Stimulated activated CD8-positive, alpha-beta memory T cell treated with anti-CD3 and anti-CD28 coated beads, Interleukin-15, amount 100 ng/mL, for 4 hours (primary cell): ENCODE measurements around the gene CHIC1.
"Not testable (repeated sequence)": the region's sequence is repeated elsewhere in the genome, so short reads cannot be mapped to it uniquely, and the experiment has no call there.

Experiments
- DNase-seq, 2 donors: peaks; one replicate each; pipeline ENCODE4 v3.0.0-alpha.2; 2020; ENCODE audit warnings: low read depth in 2 of 2

The CHIC1 gene

DNA sequence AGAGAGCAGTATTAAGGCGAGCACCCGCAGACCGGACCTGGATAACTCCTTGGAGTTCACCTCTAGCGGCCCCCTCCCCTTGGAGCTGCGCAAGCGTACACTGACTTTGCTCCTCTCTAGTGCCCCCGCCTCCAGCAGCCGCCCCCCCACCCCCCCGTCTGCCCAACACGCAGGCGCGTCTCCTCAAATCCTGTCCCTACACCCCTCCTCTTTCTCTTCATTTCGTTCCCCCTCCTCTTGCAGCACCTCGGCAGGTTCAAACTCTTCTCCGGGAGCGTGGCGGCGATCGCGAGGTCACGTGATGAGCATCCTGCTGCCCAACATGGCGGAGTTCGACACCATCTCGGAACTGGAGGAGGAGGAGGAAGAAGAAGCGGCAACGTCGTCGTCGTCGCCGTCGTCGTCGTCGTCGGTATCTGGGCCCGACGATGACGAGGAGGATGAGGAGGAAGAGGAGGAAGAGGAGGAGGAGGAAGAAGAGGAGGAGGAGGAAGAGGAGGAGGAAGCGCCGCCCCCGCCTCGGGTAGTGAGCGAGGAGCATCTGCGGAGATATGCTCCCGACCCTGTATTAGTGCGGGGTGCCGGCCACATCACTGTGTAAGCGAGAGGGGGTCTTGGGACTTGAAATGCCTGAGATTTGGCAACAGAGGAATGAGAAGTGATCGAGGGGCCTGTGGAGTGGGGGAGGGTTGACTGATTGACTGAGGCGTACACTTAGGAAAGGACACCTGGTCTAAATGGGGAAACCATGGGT is at the start of gene CHIC1:
Gene CHIC1, plus strand, starts transcription at position 214 of the 754 bp plus-strand sequence. Its CDS starts 88 bp downstream, at position 302.
- peak; percentile 32 to 41 for DNase-seq

DNA sequence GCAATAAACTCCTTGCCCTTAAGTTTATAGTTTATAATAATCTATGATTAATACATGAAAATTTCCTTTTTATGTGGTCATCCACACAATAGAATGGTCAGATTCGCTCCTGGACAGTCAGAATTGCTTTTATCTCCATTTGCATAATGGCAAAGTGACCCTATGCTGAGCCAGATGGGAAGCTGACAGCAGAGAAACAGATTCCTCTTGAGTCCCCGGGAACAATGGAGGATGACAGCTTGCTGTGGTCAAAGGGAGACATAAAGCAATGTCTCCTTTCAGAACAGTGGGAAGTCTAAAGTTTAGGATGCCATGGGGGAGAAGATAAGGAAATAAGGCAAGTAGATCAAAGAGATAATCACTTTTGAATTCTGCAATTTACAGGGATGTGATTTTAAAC is 40.2 kb upstream of the CHIC1 start:
- DNase-seq: not testable (repeated sequence)

DNA sequence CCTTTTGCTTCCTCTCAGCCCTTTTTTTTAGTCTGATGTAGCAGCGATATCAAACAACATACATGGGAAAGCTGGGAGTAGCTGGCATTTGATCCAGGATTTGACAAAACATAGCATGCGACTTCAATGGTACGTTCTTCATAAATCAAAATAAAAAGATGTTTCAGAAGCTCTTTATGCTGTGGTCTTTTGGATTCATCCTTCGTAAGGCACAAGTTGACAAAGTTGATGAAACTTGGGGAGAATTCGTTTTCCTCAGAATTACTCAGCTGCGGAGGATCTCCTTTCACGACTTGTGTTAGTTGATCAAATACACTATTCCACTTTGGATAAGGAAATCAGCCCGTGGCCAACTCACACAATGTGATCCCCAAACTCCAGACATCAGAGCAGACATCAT is 38.1 kb upstream of the CHIC1 start:
- DNase-seq: no peak

DNA sequence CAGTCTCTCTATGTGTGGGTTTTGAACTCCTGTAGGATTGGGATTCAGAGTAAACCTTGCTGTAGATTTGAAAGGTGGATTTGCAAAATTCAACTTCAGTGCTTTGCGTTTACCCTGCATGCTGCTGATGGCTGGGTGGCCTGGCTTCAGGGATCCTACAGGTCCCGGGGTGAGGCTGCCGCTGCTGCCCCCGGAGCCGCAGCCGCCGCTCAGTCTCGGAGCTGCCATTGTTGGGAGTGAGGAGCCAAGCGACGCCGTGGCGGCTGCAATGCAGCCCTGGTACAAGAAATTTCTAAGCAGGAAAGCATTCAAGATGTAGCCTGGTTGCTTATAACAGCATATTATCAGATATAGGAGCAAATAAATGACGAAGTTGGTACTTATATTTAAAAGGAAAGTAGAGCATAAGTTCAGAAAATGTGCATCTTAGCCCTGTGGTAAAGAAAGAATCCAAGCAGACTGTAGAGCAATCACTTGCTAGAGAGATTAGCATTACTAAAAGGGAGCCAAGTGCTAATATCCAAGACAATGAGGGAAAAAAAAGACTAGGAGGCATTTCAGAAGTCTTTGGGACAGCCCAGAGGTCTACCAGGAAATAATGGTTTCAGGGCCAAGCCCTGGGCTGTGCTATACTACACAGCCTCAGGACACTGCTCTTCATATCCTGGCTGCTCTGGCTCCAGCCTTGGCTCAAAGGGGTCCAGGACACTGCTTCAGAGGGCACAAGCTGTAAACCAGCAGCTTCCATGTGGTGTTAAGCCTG is 36.9 kb upstream of the CHIC1 start:
- DNase-seq: no peak

DNA sequence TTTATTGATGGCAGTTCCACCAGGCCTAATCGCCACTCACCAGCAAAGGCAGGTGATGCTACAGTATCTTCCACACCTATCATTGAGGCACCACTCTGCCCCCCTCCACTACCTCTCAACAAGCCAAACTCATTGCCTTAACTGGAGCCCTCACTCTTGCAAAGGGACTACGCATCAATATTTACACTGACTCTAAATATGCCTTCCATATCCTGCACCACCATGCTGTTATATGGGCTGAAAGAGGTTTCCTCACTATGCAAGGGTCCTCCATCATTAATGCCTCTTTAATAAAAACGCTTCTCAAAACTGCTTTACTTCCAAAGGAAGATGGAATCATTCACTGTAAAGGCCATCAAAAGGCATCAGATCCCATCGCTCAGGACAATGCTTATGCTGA is 31.3 kb upstream of the CHIC1 start:
- DNase-seq: not testable (repeated sequence)

DNA sequence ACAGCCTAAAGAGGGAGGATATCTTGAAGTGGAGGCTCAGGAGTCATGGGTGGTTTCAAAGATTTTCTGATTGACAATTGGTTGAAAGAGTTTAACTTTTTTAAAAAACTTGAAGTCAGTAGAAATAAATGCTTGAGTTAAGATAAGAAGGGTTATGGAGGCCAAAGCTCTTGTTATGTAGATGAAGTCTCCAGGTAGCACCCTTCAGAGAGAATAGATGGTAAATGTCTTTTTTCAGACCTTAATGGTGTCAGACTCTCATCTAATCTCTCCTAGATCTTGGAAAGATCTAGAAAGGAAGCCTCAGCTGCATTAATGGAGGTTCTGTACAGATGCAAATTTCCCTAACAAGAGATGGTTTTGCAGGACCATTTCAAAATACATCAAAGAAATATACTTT is 6.8 kb upstream of the CHIC1 start:
- no peak for DNase-seq

DNA sequence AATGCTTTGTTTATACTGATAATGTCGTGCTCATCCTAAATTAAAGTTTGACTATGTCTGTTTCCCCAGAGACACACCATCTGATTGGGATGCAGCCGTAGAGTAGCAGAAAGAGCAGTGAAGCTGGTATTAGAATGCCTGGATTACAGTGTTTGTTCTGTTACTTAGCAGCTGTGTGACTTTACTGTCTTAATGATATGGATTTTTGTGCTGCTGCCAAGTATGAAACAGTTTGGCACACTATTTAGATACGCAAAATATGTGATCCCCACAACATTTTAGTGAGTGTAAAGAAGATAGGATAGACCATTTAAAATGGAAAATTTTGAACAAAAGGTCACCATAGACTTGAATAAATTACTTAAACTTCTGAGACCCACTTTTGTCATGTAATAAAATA is 1.2 kb upstream of the CHIC1 start:
- no peak for DNase-seq

DNA sequence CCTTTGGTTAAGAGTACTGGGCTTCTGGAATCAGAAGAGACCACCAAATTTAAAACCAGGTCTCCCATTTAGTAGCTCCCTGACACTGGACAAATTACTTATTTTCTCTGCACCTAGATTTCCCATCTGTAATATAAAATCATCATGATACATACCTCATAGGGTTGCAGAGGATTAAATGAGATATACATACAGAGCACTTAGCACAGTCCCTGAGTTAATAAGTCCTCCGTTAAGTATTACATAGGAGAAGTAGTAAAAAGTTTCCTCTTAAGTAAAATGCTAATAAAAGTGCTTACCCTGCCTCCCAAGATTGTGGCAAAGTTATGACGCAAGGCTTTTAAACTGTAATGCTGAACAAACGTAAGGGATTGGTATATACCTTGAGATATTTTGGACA is 539 bp upstream of the CHIC1 start:
- no peak for DNase-seq

DNA sequence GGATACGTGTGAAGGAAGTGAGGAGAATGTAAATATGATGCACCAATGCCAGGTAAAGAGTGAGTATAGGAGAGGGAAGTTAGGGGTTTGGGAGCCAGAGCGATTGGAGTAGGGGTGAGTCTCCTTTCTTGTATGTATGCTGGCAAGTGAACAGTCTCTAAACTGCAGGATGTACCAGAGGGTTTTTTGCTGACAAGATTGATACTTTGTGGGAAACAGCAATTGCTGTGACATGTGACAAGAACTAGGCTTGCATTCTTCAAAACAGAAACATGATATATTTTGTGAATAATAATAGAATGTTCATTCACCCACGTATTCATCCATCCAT is 706 bp downstream of the CHIC1 start:
- DNase-seq: no peak

DNA sequence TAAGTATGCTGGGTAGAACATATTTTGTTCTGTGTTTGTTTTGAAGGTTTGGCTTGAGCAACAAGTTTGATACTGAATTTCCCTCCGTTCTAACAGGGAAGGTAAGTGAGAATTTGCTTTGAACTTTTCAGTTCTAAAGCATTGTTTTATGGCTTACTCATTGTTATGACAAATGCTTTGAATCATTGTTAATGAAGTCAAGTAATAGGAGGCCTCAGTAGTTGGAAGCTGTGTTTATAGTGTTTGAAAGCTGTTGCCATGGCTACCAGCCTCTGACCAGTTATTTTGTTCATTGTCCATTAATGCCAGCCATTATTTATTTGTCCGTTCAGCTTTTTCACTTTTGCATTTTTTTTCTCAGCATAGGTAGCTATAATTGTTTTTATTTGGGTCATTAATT is 14.4 kb downstream of the CHIC1 start:
- no peak for DNase-seq

DNA sequence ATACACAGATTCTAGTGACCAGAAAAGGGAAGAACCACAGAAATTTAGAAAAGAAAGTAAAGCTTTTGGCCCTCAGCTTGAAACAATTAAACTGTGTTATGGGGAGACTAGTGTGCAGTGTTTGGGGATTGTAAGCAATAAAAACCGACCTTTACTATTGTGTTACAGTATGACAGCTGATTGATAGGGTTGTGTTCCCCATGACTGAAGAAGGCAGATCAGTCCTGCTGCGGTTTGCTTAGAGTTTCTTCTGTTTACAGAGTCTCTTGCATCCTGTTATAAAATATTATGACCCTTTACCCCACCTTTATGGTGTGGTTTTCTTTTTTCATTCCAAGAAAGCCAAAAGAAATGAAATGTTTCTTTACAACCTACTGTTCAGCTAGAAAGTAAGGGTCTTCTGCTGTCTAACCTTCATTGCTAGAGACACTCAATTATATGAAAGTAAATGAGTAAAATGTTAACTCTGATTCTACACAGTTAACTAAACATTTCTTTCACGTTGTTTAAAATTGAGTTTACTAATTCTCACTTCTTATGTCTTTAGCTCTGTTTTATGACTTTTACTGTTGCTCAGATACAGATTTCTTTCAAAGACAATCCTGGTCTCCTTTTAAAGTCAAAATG is 18.1 kb downstream of the CHIC1 start:
- DNase-seq: no peak

DNA sequence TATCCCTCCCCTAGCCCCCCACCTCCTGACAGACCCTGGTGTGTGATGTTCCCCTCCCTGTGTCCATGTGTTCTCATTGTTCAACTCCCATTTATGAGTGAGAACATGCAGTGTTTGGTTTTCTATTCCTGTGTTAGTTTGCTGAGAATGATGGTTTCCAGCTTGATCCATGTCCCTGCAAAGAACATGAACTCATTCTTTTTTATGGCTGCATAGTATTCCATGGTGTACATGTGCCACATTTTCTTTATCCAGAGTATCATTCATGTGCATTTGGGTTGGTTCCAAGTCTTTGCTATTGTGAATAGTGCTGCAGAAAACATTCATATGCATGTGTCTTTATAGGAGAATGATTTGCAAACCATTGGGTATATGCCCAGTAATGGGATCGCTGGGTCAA is 34.8 kb downstream of the CHIC1 start:
- DNase-seq: not testable (repeated sequence)

DNA sequence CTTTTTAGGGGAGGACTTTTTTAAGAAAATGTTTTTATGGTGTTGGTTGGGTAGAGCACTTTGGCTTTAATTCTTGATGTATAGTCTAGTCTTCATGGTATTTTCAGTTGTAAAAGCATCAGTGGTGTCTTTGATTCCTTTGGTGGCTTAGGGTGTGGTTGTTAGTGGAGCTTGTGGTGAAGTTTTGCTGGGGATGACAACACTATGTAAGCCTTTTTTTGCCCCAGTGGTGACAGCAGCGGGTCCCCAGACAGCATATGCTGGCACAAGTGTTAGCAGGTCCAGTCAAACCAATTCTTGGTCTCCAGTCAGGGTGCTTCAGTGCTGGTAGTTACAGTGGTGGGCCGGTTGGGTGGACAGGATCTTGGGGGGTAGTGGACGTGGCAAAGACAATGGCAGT is 52.0 kb downstream of the CHIC1 start:
- no peak for DNase-seq

DNA sequence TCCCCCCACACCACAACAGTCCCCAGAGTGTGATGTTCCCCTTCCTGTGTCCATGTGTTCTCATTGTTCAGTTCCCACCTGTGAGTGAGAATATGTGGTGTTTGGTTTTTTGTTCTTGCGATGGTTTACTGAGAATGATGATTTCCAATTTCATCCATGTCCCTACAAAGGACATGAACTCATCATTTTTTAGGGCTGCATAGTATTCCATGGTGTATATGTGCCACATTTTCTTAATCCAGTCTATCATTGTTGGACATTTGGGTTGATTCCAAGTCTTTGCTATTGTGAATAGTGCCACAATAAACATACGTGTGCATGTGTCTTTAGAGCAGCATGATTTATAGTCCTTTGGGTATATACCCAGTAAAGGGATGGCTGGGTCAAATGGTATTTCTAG is 78.7 kb downstream of the CHIC1 start:
- not testable (repeated sequence) for DNase-seq

DNA sequence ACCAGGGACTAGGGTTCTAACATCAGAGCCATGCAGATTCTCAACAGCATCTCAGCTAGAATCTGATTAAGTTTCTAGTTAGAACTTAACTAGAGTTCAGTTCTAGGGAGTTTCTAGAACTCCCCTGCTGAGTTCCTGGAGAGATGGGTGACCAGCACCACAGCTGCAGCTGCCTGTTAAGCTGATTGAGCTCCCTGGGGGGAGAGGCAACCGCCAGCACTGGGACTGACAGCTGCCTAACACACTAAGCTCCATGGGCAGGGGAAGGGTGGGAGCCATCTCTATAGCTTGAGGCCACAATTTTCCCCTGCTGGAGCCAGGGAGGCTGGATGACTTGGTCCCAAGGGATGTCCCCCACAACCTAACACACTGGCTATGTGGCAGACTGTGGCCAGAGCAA is 84.2 kb downstream of the CHIC1 start:
- no peak for DNase-seq

DNA sequence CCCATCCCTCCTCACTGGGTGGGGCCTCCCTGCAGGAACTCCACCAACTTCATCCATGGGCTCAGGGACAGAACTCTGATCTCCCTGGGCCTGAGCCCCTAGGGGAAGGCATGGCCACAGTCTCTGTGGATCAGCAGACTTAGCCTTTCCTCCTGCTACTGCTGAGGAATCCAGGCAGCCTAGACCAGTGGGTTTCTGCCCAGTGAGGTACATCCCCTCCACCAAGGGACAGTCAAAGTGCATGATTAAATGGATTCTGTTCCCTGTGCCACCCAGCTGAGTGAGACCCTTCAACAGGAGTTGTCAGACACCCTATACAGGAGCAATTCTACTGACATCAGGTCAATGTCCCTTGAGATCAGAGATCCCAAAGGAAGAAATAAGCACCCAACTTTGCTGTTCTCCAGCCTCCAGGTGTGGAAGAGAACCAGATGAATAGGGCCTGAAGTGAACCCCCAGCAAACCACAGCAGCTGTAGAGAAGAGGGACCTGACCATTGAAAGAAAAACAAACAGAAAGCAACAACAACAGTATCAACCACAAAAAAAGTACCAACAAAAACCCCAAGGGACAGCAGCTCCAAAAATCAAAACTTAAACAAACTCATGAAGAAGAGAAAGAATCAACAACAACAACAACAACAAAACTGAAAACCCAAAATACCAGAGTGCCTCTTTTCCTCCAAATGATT is 84.8 kb downstream of the CHIC1 start:
- no peak for DNase-seq

DNA sequence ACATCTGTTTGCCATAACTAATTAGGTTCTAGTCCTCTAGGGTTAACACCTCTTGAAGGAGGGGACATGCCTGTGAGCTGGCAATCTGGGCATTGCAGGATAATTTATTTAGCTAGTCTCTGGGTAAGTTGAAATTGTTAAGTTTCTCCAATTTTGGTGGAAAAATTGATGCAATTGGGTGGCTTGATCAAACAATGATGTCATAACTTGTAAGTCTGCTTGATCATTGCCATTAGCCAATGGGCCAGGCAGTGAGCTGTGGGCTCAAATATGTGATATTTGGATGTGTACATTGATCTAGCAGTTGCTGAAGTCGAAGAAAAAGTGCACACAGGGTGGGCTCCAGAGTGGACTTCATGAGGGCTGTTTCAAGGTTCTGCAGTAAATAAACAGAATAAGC is 98.3 kb downstream of the CHIC1 start:
- DNase-seq: not testable (repeated sequence)

DNA sequence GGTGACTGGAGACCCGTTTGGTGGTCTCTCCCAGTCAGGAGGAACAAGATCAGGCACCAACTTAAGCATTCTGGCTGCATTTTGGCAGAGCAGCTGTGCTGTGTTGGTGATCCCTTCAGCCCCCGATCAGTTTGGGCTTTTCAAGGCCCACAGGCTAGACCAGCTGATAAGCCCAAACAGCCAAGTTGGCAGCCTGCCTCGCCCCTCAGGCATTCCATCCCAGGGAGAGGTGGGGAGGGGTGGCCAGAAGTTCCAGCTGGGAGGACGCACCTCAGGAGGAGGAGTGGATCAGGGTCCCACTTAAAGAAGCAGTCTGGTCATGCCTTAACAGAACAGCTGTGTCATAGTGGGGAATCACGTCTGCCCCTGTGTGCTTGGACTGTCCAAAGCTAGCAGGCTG is 105.8 kb downstream of the CHIC1 start:
- DNase-seq: no peak

DNA sequence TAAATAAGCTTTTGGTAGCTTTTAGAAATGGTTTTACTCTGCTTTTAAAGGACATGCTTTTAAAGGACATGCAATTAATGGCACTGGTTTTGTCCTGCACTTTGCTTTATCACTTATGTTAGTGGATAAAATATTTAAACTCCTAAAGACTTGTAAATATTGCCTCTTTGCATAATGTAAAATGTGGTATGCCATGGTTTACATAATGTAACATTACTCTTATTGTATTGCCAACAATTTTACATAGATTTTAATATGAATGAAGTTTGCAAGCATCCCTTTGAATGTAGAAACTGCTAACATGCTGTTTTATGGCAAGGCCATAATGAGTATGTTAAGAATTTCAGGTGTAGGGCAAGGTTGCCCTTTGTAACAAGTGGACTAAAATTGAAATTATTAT is 118.4 kb downstream of the CHIC1 start:
- no peak for DNase-seq

DNA sequence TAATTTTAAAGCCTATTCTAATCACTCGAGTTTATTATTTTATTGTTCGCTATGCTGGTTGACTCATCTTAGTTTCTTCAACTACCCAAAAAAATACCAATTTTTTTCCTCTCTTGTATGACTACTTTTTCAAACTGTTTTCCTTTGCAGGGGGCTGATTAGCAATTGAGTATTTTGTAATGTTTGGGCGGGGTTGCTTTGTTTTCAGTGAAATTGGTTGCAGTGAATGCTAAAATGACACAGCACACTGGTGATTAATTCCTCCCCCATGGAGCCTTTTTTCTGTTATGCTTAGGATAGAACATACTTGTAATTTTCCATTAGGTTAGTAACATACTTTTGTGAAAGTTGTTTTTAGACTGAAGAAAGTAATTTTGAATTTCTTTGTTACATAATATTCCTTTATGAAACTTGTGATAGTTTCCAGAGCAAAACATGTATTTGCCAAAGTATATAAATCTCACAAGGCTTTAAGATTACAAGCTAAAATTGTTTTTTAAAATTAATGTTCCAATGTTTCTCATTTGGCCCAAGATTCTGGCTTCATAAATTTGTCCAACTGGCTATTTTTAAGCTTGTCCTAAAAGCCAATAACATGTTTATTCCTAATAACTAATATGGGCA is 120.4 kb downstream of the CHIC1 start:
- no peak for DNase-seq

DNA sequence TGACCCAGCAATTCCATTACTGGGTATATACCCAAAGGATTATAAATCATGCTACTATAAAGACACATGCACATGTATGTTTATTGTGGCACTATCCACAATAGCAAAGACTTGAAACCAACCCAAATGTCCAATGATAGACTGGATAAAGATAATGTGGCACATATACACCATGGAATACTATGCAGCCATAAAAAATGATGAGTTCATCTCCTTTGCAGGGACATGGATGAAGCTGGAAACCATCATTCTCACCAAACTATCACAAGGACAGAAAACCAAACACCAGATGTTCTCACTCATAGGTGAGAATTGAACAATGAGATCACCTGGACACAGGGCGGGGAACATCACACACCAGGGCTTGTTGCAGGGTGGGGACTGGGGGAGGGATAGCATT is 144.0 kb downstream of the CHIC1 start:
- DNase-seq: not testable (repeated sequence)

DNA sequence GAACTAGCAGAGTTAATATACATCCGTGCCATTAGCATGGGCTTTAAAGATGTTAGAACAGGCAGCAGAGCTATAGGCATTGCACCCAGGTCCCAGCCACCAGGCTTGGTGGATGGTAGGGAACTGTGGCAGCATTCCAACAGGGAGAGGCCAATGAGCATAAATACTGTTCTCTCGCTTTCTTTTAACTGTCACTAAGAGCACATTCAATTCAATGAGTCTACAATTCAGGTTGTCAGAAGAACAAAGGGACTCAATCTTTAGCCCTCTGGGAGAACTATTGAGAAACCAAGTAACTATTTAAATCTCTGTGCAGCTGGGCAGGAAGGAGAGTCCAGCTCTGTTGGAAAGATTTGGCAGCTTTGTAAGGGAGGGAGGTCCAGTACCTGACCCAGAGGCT is 165.6 kb downstream of the CHIC1 start:
- DNase-seq: no peak
